MCF 10A (cell line): ENCODE measurements around the gene PAGR1. TPM values are rescaled to one million over a fixed set of nuclear protein-coding genes. Genes with fewer than 3 reads are reported as not detected.

Experiments
- BruUV-seq: library from RNA; stranded (reverse); fragments of 400-500 nt; replicated peaks from 2 replicates; lab custom pipeline; 2021; lab: Mats Ljungman, UMichigan
- CTCF ChIA-PET: fragments of 300-600 bp; sonication (Branson Sonifier 250); formaldehyde crosslinking; extraction: SDS; loops from one replicate; lab custom pipeline; 2021; ENCODE audit warnings: antibody characterized with exemption, inconsistent platforms; lab: Yijun Ruan, JAX
- POLR2A ChIA-PET: fragments of 300-600, 350-650 bp; sonication (Branson Sonifier 250); formaldehyde crosslinking; extraction: SDS; loops from one replicate; lab custom pipeline; 2020; ENCODE audit warnings: antibody characterized with exemption, inconsistent platforms; lab: Yijun Ruan, JAX
- DNase-seq: peaks from one replicate; pipeline ENCODE4 v3.0.0-alpha.2; 2018; ENCODE audit not compliant: unreplicated experiment
- H3K27ac Mint-ChIP-seq: one replicate; pipeline ENCODE4 v1.8.0; 2022; ENCODE audit warnings: mild to moderate bottlenecking, low read depth, mixed read lengths; ENCODE audit not compliant: unreplicated experiment
- H3K27me3 Mint-ChIP-seq: one replicate; pipeline ENCODE4 v1.8.0; 2022; ENCODE audit warnings: mixed read lengths; ENCODE audit not compliant: insufficient read depth, unreplicated experiment
- H3K36me3 Mint-ChIP-seq: one replicate; pipeline ENCODE4 v1.8.0; 2022; ENCODE audit warnings: mild to moderate bottlenecking, moderate library complexity, mixed read lengths; ENCODE audit not compliant: insufficient read depth, unreplicated experiment
- H3K4me1 Mint-ChIP-seq: one replicate; pipeline ENCODE4 v1.8.0; 2022; ENCODE audit warnings: mixed read lengths; ENCODE audit not compliant: insufficient read depth, unreplicated experiment
- H3K4me3 Mint-ChIP-seq: one replicate; pipeline ENCODE4 v1.8.0; 2022; ENCODE audit warnings: mild to moderate bottlenecking, moderate library complexity, mixed read lengths; ENCODE audit not compliant: unreplicated experiment
- H3K9me3 Mint-ChIP-seq: one replicate; pipeline ENCODE4 v1.8.0; 2022; ENCODE audit warnings: mixed read lengths; ENCODE audit not compliant: unreplicated experiment
- intact Hi-C: fragments of 100-400 bp; cut with micrococcal nuclease; formaldehyde crosslinking; loops from 2 replicates; pipeline ENCODE4 v1.14.1; 2022
- total RNA-seq: library from RNA; stranded (reverse); gene quantifications from 2 replicates; pipeline ENCODE4 v1.2.3, GENCODE V29; 2022
- TF ChIP-seq, protein P1 (sequence below): fragments of 200-600 bp; IDR thresholded peaks from one replicate; pipeline ENCODE4 v1.8.0; 2022; ENCODE audit warnings: antibody characterized with exemption, mild to moderate bottlenecking; ENCODE audit not compliant: unreplicated experiment

Gene PAGR1
- total RNA-seq, 1 experiment from 2014 or later: 25.0 TPM

GRCh38 chr16:29794231-29794710 lies 21.7 kb upstream of the PAGR1 start:
- H3K27ac Mint-ChIP-seq: no peak overlapping the region
- BruUV-seq: no TSS peak
- peaks cover 6% of the 10 kb centered on the region for H3K36me3 Mint-ChIP-seq
- H3K9me3 Mint-ChIP-seq: no peaks in the 10 kb centered on the region
- TF ChIP-seq, protein P1, sequence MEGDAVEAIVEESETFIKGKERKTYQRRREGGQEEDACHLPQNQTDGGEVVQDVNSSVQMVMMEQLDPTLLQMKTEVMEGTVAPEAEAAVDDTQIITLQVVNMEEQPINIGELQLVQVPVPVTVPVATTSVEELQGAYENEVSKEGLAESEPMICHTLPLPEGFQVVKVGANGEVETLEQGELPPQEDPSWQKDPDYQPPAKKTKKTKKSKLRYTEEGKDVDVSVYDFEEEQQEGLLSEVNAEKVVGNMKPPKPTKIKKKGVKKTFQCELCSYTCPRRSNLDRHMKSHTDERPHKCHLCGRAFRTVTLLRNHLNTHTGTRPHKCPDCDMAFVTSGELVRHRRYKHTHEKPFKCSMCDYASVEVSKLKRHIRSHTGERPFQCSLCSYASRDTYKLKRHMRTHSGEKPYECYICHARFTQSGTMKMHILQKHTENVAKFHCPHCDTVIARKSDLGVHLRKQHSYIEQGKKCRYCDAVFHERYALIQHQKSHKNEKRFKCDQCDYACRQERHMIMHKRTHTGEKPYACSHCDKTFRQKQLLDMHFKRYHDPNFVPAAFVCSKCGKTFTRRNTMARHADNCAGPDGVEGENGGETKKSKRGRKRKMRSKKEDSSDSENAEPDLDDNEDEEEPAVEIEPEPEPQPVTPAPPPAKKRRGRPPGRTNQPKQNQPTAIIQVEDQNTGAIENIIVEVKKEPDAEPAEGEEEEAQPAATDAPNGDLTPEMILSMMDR: no peak
- ChIA-PET POLR2A (interaction anchor here (1.1 to 3.2 kb wide), 3 partner anchors 10 to 22 kb away, joined by 3 to 20 read pairs (median 4); partner anchors contain the start of gene PAGR1), CTCF (interaction anchor here (0.6 to 1.6 kb wide), 3 partner anchors 10 to 181 kb away, joined by 3 to 8 read pairs (median 4); partner anchors contain the start of gene PAGR1)
- H3K27me3 Mint-ChIP-seq: no peaks in the 10 kb centered on the region
- intact Hi-C loops: no loop called here
- peaks cover 28% of the 10 kb centered on the region for H3K4me1 Mint-ChIP-seq
- no peak overlapping the region for H3K4me3 Mint-ChIP-seq
- DNase-seq: no peak

GRCh38 chr16:29802416-29802935 lies 13.5 kb upstream of the PAGR1 start:
- ChIA-PET POLR2A (interaction anchor here (0.9 to 6.7 kb wide), 3 partner anchors 9 to 14 kb away, joined by 4 to 94 read pairs (median 30); partner anchors contain the start of genes KIF22, PAGR1 and PRRT2), CTCF (interaction anchor here (0.7 to 1.4 kb wide), 3 partner anchors 15 to 102 kb away, joined by 3 to 4 read pairs (median 4); no protein-coding TSS in a partner anchor)
- TF ChIP-seq, protein P1: no peak
- Mint-ChIP-seq H3K36me3 (peaks cover 29% of the 10 kb centered on the region), H3K9me3 (no peaks in the 10 kb centered on the region), H3K27me3 (no peaks in the 10 kb centered on the region), H3K4me3 (no peak overlapping the region), H3K27ac (peak overlapping the region; percentile 46), H3K4me1 (peaks cover 17% of the 10 kb centered on the region)
- BruUV-seq: no TSS peak
- no peak for DNase-seq
- intact Hi-C loops: no loop called here

DNA sequence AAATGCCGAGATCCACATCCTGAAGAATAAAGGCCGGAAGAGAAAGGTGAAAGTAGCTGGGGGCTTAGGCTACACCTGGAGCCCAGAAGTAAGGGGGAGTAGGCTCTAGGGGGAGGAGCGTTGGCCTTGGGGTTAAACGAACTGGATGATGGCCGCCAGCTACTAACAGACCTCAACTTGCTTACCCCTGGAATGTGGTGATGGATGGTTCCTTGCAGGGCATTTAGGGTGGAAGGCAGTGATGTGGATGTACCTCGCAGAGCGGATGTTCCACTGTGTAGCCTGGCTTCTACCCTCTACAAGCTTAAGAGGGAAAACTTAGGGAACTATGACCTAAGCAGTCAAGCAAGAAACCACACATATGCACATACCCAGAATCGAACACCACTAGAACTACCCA lies 11.9 kb upstream of the PAGR1 start:
- ChIA-PET POLR2A (interaction anchor here (0.6 to 6.7 kb wide), 18 partner anchors 10 to 263 kb away, joined by 3 to 94 read pairs (median 4); partner anchors contain the start of genes ALDOA, CDIPT, HIRIP3 and KIF22), CTCF (interaction anchor here (0.9 to 1.9 kb wide), 9 partner anchors 8 to 859 kb away, joined by 3 to 8 read pairs (median 4); partner anchors contain the start of genes KIF22, MVP and PAGR1)
- Mint-ChIP-seq H3K4me3 (peak overlapping the region; percentile 92), H3K27ac (peak overlapping the region; percentile 98), H3K4me1 (peaks cover 26% of the 10 kb centered on the region), H3K36me3 (peaks cover 38% of the 10 kb centered on the region), H3K9me3 (no peaks in the 10 kb centered on the region), H3K27me3 (no peaks in the 10 kb centered on the region)
- intact Hi-C loops: no loop called here
- no TSS peak for BruUV-seq
- TF ChIP-seq, protein P1: no peak
- DNase-seq: no peak
